ENCODE measurements around the gene DPYSL5.

DPYSL5 gene

GRCh38 chr2:26907416-26907815 lies 59.5 kb downstream of the DPYSL5 start:
- H3K27ac ChIP-seq (ENCODE audit: low read depth, low read length) = no peak overlapping the region
- H3K4me1 ChIP-seq (ENCODE audit: insufficient read depth, low read length) = no peaks in the 10 kb centered on the region
- H3K36me3 ChIP-seq (ENCODE audit: insufficient read depth, low read length) = no peaks in the 10 kb centered on the region
- H3K27me3 ChIP-seq (ENCODE audit: control insufficient read depth in 1 of 2, insufficient read depth in 2 of 2, low read length in 2 of 2) = peaks cover 0 to 8% of the 10 kb centered on the region in 2 donors
- no peak overlapping the region for H3K9ac ChIP-seq (ENCODE audit: low read length)
- no peak overlapping the region for H3K4me3 ChIP-seq (ENCODE audit: low read depth in 1 of 2, low read length in 2 of 2)
- no peaks in the 10 kb centered on the region for H3K9me3 ChIP-seq (ENCODE audit: low read length)

GRCh38 chr2:26910176-26910575 lies 62.2 kb downstream of the DPYSL5 start:
- no peaks in the 10 kb centered on the region for H3K9me3 ChIP-seq (ENCODE audit: low read length)
- H3K27me3 ChIP-seq (ENCODE audit: control insufficient read depth in 1 of 2, insufficient read depth in 2 of 2, low read length in 2 of 2) = peaks cover 0 to 8% of the 10 kb centered on the region in 2 donors
- no peaks in the 10 kb centered on the region for H3K36me3 ChIP-seq (ENCODE audit: insufficient read depth, low read length)
- H3K4me3 ChIP-seq (ENCODE audit: low read depth in 1 of 2, low read length in 2 of 2) = no peak overlapping the region
- no peak overlapping the region for H3K27ac ChIP-seq (ENCODE audit: low read depth, low read length)
- H3K9ac ChIP-seq (ENCODE audit: low read length) = no peak overlapping the region
- H3K4me1 ChIP-seq (ENCODE audit: insufficient read depth, low read length) = no peaks in the 10 kb centered on the region

GRCh38 chr2:26911911-26912861 lies 64.3 kb downstream of the DPYSL5 start:
- peaks cover 0 to 8% of the 10 kb centered on the region in 2 donors for H3K27me3 ChIP-seq (ENCODE audit: control insufficient read depth in 1 of 2, insufficient read depth in 2 of 2, low read length in 2 of 2)
- H3K9me3 ChIP-seq (ENCODE audit: low read length) = no peaks in the 10 kb centered on the region
- H3K36me3 ChIP-seq (ENCODE audit: insufficient read depth, low read length) = no peaks in the 10 kb centered on the region
- no peak overlapping the region for H3K9ac ChIP-seq (ENCODE audit: low read length)
- H3K4me3 ChIP-seq (ENCODE audit: low read depth in 1 of 2, low read length in 2 of 2) = no peak overlapping the region
- H3K4me1 ChIP-seq (ENCODE audit: insufficient read depth, low read length) = no peaks in the 10 kb centered on the region
- no peak overlapping the region for H3K27ac ChIP-seq (ENCODE audit: low read depth, low read length)

GRCh38 chr2:26913606-26913998 lies 65.7 kb downstream of the DPYSL5 start:
- Histone ChIP-seq H3K9me3 (ENCODE audit: low read length) (no peaks in the 10 kb centered on the region), H3K27me3 (ENCODE audit: control insufficient read depth in 1 of 2, insufficient read depth in 2 of 2, low read length in 2 of 2) (peaks cover 0 to 8% of the 10 kb centered on the region in 2 donors), H3K27ac (ENCODE audit: low read depth, low read length) (no peak overlapping the region), H3K36me3 (ENCODE audit: insufficient read depth, low read length) (no peaks in the 10 kb centered on the region), H3K9ac (ENCODE audit: low read length) (no peak overlapping the region), H3K4me3 (ENCODE audit: low read depth in 1 of 2, low read length in 2 of 2) (no peak overlapping the region), H3K4me1 (ENCODE audit: insufficient read depth, low read length) (no peaks in the 10 kb centered on the region)

- Histone ChIP-seq H3K9me3 (ENCODE audit: low read length) (no peaks in the 10 kb centered on the region), H3K9ac (ENCODE audit: low read length) (no peak overlapping the region), H3K36me3 (ENCODE audit: insufficient read depth, low read length) (no peaks in the 10 kb centered on the region), H3K27me3 (ENCODE audit: control insufficient read depth in 1 of 2, insufficient read depth in 2 of 2, low read length in 2 of 2) (peaks cover 0 to 8% of the 10 kb centered on the region in 2 donors), H3K4me3 (ENCODE audit: low read depth in 1 of 2, low read length in 2 of 2) (no peak overlapping the region), H3K4me1 (ENCODE audit: insufficient read depth, low read length) (no peaks in the 10 kb centered on the region), H3K27ac (ENCODE audit: low read depth, low read length) (no peak overlapping the region)
These were observed 66.2 kb downstream of the DPYSL5 start for GRCh38 chr2:26913999-26914658.

GRCh38 chr2:26914659-26915310 lies 66.9 kb downstream of the DPYSL5 start:
- no peak overlapping the region for H3K27ac ChIP-seq (ENCODE audit: low read depth, low read length)
- H3K4me3 ChIP-seq (ENCODE audit: low read depth in 1 of 2, low read length in 2 of 2) = no peak overlapping the region
- peaks cover 0 to 8% of the 10 kb centered on the region in 2 donors for H3K27me3 ChIP-seq (ENCODE audit: control insufficient read depth in 1 of 2, insufficient read depth in 2 of 2, low read length in 2 of 2)
- H3K36me3 ChIP-seq (ENCODE audit: insufficient read depth, low read length) = no peaks in the 10 kb centered on the region
- H3K9ac ChIP-seq (ENCODE audit: low read length) = no peak overlapping the region
- no peaks in the 10 kb centered on the region for H3K4me1 ChIP-seq (ENCODE audit: insufficient read depth, low read length)
- no peaks in the 10 kb centered on the region for H3K9me3 ChIP-seq (ENCODE audit: low read length)

GRCh38 chr2:26915316-26915715 lies 67.4 kb downstream of the DPYSL5 start:
- H3K27ac ChIP-seq (ENCODE audit: low read depth, low read length) = no peak overlapping the region
- no peak overlapping the region for H3K9ac ChIP-seq (ENCODE audit: low read length)
- H3K36me3 ChIP-seq (ENCODE audit: insufficient read depth, low read length) = no peaks in the 10 kb centered on the region
- no peak overlapping the region for H3K4me3 ChIP-seq (ENCODE audit: low read depth in 1 of 2, low read length in 2 of 2)
- peaks cover 0 to 8% of the 10 kb centered on the region in 2 donors for H3K27me3 ChIP-seq (ENCODE audit: control insufficient read depth in 1 of 2, insufficient read depth in 2 of 2, low read length in 2 of 2)
- H3K4me1 ChIP-seq (ENCODE audit: insufficient read depth, low read length) = no peaks in the 10 kb centered on the region
- H3K9me3 ChIP-seq (ENCODE audit: low read length) = no peaks in the 10 kb centered on the region

- H3K9me3 ChIP-seq (ENCODE audit: low read length) = no peaks in the 10 kb centered on the region
- no peak overlapping the region for H3K9ac ChIP-seq (ENCODE audit: low read length)
- H3K36me3 ChIP-seq (ENCODE audit: insufficient read depth, low read length) = no peaks in the 10 kb centered on the region
- no peak overlapping the region for H3K27ac ChIP-seq (ENCODE audit: low read depth, low read length)
- no peak overlapping the region for H3K4me3 ChIP-seq (ENCODE audit: low read depth in 1 of 2, low read length in 2 of 2)
- H3K27me3 ChIP-seq (ENCODE audit: control insufficient read depth in 1 of 2, insufficient read depth in 2 of 2, low read length in 2 of 2) = peaks cover 0 to 8% of the 10 kb centered on the region in 2 donors
- no peaks in the 10 kb centered on the region for H3K4me1 ChIP-seq (ENCODE audit: insufficient read depth, low read length)
These were observed 68.3 kb downstream of the DPYSL5 start for GRCh38 chr2:26916128-26916692.

GRCh38 chr2:26917135-26917836 lies 69.4 kb downstream of the DPYSL5 start:
- H3K9me3 ChIP-seq (ENCODE audit: low read length) = no peaks in the 10 kb centered on the region
- H3K27ac ChIP-seq (ENCODE audit: low read depth, low read length) = no peak overlapping the region
- H3K9ac ChIP-seq (ENCODE audit: low read length) = no peak overlapping the region
- no peak overlapping the region for H3K4me3 ChIP-seq (ENCODE audit: low read depth in 1 of 2, low read length in 2 of 2)
- H3K36me3 ChIP-seq (ENCODE audit: insufficient read depth, low read length) = no peaks in the 10 kb centered on the region
- no peaks in the 10 kb centered on the region for H3K27me3 ChIP-seq (ENCODE audit: control insufficient read depth in 1 of 2, insufficient read depth in 2 of 2, low read length in 2 of 2)
- no peaks in the 10 kb centered on the region for H3K4me1 ChIP-seq (ENCODE audit: insufficient read depth, low read length)

- Histone ChIP-seq H3K9ac (ENCODE audit: low read length) (no peak overlapping the region), H3K4me3 (ENCODE audit: low read depth in 1 of 2, low read length in 2 of 2) (no peak overlapping the region), H3K4me1 (ENCODE audit: insufficient read depth, low read length) (no peaks in the 10 kb centered on the region), H3K9me3 (ENCODE audit: low read length) (no peaks in the 10 kb centered on the region), H3K27me3 (ENCODE audit: control insufficient read depth in 1 of 2, insufficient read depth in 2 of 2, low read length in 2 of 2) (no peaks in the 10 kb centered on the region), H3K36me3 (ENCODE audit: insufficient read depth, low read length) (no peaks in the 10 kb centered on the region), H3K27ac (ENCODE audit: low read depth, low read length) (no peak overlapping the region)
These were observed 73.4 kb downstream of the DPYSL5 start for GRCh38 chr2:26921323-26921722.
